A549 (cell line): ENCODE results near the gene TWF1.

Source experiments
- BCL3 ChIP-seq: fragments of >200 bp; sonication (Bioruptor Twin); formaldehyde crosslinking; IDR thresholded peaks from 3 replicates; pipeline ENCODE4 v1.6.1; 2016
- HDAC2 ChIP-seq: fragments of 200-600 bp; sonication (generic); IDR thresholded peaks from 2 replicates; pipeline ENCODE4 v1.6.1; 2016
- JUNB ChIP-seq: fragments of >200 bp; sonication (Bioruptor Twin); formaldehyde crosslinking; IDR thresholded peaks from 2 replicates; pipeline ENCODE4 v1.6.1; 2016
- MYC ChIP-seq: IDR thresholded peaks from 2 replicates; pipeline ENCODE4 v1.6.1; 2012; ENCODE audit warnings: mild to moderate bottlenecking, inconsistent platforms, low read length, improper control_type of control experiment, borderline replicate concordance
- POLR2AphosphoS2 ChIP-seq: conservative IDR thresholded peaks from 2 replicates; pipeline ENCODE4 v1.6.1; 2012; ENCODE audit warnings: low read length, improper control_type of control experiment, inconsistent platforms
- REST ChIP-seq: fragments of 200-600 bp; sonication (generic); IDR thresholded peaks from 2 replicates; pipeline ENCODE4 v1.6.1; 2016; ENCODE audit warnings: antibody characterized with exemption, mild to moderate bottlenecking, moderate library complexity
- TF ChIP-seq, protein P1 (sequence below): IDR thresholded peaks from 2 replicates; pipeline ENCODE4 v1.6.1; 2012
- TF ChIP-seq, protein P2 (sequence below): fragments of >200 bp; sonication (Bioruptor Twin); formaldehyde crosslinking; IDR thresholded peaks from 3 replicates; pipeline ENCODE4 v1.5.1; 2016

- TF ChIP-seq, protein P1, sequence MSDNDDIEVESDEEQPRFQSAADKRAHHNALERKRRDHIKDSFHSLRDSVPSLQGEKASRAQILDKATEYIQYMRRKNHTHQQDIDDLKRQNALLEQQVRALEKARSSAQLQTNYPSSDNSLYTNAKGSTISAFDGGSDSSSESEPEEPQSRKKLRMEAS: no peak
- TF ChIP-seq REST: no peak
- TF ChIP-seq, protein P2, sequence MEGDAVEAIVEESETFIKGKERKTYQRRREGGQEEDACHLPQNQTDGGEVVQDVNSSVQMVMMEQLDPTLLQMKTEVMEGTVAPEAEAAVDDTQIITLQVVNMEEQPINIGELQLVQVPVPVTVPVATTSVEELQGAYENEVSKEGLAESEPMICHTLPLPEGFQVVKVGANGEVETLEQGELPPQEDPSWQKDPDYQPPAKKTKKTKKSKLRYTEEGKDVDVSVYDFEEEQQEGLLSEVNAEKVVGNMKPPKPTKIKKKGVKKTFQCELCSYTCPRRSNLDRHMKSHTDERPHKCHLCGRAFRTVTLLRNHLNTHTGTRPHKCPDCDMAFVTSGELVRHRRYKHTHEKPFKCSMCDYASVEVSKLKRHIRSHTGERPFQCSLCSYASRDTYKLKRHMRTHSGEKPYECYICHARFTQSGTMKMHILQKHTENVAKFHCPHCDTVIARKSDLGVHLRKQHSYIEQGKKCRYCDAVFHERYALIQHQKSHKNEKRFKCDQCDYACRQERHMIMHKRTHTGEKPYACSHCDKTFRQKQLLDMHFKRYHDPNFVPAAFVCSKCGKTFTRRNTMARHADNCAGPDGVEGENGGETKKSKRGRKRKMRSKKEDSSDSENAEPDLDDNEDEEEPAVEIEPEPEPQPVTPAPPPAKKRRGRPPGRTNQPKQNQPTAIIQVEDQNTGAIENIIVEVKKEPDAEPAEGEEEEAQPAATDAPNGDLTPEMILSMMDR: no peak
- no peak for TF ChIP-seq JUNB
- no peak for TF ChIP-seq BCL3
- TF ChIP-seq HDAC2: no peak
- no peak for TF ChIP-seq POLR2AphosphoS2
- no peak for TF ChIP-seq MYC
These were observed 588 bp upstream of the TWF1 start for GRCh38 chr12:43806737-43807072.
